Activated naive CD8-positive, alpha-beta T cell (primary cell): Measurements from ENCODE around the gene DGCR8.

Experiments
- H3K27ac Mint-ChIP-seq: one replicate; pipeline ENCODE4 v1.8.0; 2021; ENCODE audit warnings: mixed read lengths
- H3K27me3 Mint-ChIP-seq: one replicate; pipeline ENCODE4 v1.8.0; 2021; ENCODE audit warnings: mixed read lengths
- H3K36me3 Mint-ChIP-seq: one replicate; pipeline ENCODE4 v1.8.0; 2021; ENCODE audit warnings: mixed read lengths
- H3K4me1 Mint-ChIP-seq: one replicate; pipeline ENCODE4 v1.8.0; 2021; ENCODE audit warnings: low read depth, mixed read lengths
- H3K4me3 Mint-ChIP-seq: one replicate; pipeline ENCODE4 v1.8.0; 2021; ENCODE audit warnings: mild to moderate bottlenecking, mixed read lengths
- H3K9me3 Mint-ChIP-seq: one replicate; pipeline ENCODE4 v1.8.0; 2021; ENCODE audit warnings: low read depth, mixed read lengths

DGCR8 gene

DNA sequence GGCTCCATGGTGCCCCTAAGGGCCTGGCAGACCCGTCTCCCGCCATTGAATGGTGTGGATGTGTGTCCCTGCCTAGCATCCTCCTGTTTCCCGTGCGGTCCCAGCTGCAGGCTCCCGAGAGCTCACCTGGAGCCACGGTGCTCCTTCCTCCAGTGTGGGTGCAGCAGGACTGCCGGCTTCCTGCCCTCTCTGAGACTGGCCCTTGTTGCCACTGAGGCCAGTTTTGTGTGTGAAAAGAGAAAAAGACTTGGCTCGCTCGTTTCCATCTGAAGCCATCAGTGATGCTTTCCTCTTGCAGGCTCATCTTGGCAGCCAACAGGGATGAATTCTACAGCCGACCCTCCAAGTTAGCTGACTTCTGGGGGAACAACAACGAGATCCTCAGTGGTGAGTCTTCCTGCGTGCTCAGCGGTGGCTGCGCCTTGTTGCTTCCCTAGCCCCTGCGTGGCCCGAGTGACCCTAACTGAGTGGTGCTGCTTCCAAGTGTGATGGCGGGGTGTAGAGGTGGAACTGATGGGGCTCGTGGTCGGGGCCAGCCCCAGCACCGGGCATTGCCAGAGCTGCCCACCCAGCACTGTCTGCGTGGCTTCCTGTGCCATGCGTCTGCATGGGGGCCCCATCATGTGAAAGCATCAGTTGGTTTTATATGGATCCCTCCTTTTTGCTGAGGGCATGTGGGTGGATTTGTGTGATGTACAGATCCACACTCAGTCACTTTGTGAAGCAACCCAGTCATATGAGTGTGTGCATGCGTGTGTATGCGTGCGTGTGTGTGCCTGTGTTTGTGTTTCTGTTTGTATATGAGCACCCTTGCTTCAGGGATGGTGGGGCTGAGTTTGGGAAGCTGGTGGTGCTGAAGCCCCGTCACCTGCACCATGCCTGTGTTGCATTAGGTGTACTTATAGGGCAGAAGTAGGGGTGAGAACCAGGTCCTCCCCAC lies 36.7 kb upstream of the DGCR8 start:
- Mint-ChIP-seq H3K27ac (no peak overlapping the region), H3K27me3 (no peaks in the 10 kb centered on the region), H3K36me3 (peaks cover 9% of the 10 kb centered on the region), H3K4me3 (no peak overlapping the region), H3K9me3 (no peaks in the 10 kb centered on the region), H3K4me1 (peaks cover 8% of the 10 kb centered on the region)

DNA sequence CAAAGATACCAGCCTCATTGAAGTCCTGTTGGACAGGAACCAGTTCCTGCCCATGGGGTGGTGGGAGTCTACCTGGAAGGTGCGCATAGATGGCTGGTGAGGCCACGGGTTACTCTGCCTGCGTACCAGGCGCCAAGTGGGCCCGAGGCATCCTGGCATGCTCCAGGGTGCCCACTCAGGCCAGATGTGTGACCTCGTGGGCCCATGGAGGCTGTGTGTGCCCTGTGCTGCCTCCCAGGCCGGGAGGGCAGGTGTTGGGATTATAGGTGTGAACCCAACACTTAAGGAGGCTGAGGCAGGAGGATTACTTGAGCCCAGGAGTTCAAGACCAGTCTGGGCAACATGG lies 36.1 kb upstream of the DGCR8 start:
- Mint-ChIP-seq H3K27ac (no peak overlapping the region), H3K4me3 (no peak overlapping the region), H3K27me3 (no peaks in the 10 kb centered on the region), H3K4me1 (peaks cover 8% of the 10 kb centered on the region), H3K36me3 (peaks cover 12% of the 10 kb centered on the region), H3K9me3 (no peaks in the 10 kb centered on the region)

DNA sequence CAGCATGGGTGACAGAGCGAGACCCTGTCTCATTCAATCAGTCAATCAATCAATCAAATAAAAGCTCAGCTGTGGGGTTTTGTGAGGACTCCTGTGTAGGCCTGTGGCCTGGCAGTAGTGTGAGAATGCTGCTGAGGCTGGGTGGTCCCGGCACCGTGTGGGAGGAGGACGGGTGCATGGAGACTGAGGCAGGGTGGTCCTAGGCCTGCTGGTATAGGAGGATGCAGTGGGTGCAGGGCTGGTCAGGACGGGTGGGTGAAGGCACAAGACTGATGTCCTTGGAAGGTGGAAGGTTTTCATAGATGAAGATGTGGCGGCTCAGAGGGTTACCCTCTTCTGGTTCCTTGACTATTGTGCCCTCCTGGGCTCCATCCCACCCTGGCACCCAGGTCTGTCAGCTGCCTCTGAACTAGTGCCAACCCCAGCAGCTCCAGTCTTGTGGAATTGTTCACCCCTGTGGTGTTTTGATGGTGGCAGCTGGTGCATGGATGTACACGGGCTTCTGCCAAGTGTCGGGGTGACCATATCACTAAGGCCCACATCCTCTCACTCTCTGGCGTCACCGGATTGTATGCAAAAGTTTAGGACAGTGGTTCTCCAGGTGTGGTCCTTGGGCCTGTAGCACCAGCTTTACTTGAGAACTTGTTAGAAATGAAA lies 35.4 kb upstream of the DGCR8 start:
- H3K4me3 Mint-ChIP-seq: no peak overlapping the region
- no peak overlapping the region for H3K27ac Mint-ChIP-seq
- peaks cover 8% of the 10 kb centered on the region for H3K4me1 Mint-ChIP-seq
- no peaks in the 10 kb centered on the region for H3K9me3 Mint-ChIP-seq
- H3K36me3 Mint-ChIP-seq: peaks cover 15% of the 10 kb centered on the region
- H3K27me3 Mint-ChIP-seq: no peaks in the 10 kb centered on the region

DNA sequence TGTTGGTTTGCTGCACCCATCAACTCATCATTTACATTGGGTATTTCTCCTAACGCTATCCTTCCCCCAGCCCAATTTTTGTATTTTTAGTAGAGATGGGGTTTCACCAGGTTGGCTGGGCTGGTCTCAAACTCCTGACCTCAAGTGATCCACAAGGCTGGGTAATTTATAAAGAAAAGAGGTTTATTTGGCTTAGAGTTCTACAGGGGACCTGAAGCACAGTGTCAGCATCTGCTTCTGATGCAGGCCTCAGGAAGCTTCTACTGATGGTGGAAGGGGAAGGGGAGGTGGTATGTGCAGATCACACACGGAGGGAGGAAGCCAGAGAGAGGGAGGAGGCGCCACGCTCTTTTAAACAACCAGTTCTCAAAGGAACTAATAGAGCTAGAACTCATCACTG lies 33.3 kb upstream of the DGCR8 start:
- Mint-ChIP-seq H3K36me3 (peaks cover 15% of the 10 kb centered on the region), H3K27ac (peak overlapping the region; percentile 34), H3K4me1 (peaks cover 8% of the 10 kb centered on the region), H3K4me3 (no peak overlapping the region), H3K9me3 (no peaks in the 10 kb centered on the region), H3K27me3 (no peaks in the 10 kb centered on the region)

DNA sequence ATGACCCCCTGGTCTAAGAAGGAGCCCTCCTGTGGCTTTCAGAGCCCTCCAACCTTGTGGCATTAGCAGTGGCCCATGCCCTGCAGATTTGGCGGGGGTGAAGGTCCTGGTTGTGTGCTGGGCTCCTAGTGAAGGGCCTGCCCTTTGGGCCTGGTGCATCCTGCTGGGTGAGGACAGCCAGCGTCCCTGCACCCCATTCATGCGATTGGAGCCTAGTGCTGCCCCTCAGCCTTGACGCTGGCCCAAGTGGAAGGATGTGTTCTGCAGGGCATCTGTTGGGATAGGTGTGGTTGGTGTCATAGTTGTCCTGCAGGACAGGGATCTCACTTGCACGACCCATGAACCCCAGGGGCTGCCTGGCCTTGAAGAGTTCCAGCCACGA lies 28.1 kb upstream of the DGCR8 start:
- H3K36me3 Mint-ChIP-seq: peaks cover 9% of the 10 kb centered on the region

DNA sequence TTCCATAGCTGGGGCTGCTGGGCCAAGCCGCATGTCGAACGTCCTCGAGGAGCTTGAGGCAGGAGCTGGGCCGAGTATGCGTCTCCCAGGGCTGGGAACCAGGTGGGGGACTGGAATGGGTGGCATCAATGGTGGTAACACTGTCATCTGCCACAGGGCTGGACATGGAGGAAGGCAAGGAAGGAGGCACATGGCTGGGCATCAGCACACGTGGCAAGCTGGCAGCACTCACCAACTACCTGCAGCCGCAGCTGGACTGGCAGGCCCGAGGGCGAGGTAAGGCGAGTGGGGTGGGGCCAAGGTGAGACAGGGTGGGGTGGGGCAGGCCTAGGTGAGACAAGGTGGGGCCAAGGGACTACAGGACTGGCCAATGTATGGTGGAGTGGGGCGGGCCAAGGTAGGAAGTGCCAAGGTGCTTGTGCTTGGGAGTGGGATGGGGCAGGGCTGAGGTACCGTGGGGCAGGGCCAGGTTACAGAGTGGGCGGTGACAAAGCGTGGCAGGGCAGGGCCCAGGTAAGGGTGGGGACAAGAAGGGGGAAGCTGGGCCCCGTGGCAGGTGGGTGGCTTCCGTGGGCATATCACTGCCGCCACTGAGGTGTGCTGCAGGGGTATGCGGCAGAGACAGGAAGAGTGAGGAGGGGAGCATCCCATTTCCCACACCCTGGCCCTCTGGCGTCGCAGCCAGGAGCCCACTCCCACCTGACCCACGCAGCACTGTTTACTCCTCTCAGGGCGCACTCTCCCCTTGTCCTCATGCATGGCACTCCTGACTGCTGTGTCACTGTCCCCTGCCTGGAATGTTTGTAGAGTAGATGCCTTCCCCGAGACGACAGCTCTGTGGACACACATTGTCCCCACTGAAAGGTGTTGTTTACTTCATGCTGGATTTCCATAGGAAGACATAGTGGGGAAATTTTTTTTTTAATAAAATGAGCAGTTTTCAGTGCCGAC lies 27.5 kb upstream of the DGCR8 start:
- no peak overlapping the region for H3K4me3 Mint-ChIP-seq
- no peaks in the 10 kb centered on the region for H3K9me3 Mint-ChIP-seq
- H3K27me3 Mint-ChIP-seq: no peaks in the 10 kb centered on the region
- H3K36me3 Mint-ChIP-seq: peaks cover 9% of the 10 kb centered on the region
- H3K4me1 Mint-ChIP-seq: peaks cover under 1% of the 10 kb centered on the region
- H3K27ac Mint-ChIP-seq: no peak overlapping the region

More for the DNA sequence above, 28.1 kb upstream of the DGCR8 start:
- Mint-ChIP-seq H3K27ac (no peak overlapping the region), H3K9me3 (no peaks in the 10 kb centered on the region), H3K27me3 (no peaks in the 10 kb centered on the region), H3K4me3 (no peak overlapping the region), H3K4me1 (peaks cover 2% of the 10 kb centered on the region)

DNA sequence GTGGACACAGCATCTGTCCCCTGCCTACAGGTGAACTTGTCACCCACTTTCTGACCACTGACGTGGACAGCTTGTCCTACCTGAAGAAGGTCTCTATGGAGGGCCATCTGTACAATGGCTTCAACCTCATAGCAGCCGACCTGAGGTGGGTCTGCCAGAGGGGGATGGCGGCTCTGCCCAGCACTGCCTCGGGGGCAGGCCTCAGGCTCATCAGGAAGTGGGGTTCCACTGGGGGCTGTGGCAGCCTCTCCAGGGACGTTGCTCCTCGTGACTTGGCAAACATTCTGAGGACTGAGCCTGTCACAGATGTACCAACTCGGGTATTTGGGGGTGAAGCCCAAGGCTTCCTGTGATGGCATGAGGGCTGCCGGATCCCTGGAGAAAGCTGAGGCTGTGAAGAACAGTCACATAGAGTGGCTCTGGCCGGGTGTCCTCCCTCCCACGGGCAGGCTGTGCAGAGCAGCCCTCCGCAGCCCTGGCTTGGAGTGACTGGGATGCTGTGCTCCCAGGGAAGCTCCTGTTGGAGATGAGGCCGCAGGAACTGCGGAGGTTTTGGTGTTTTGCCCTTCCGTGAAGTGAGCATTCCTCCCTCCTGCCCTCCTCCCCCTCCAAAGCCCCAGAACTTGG lies 26.5 kb upstream of the DGCR8 start:
- Mint-ChIP-seq H3K27ac (no peak overlapping the region), H3K27me3 (no peaks in the 10 kb centered on the region), H3K4me1 (no peaks in the 10 kb centered on the region), H3K9me3 (no peaks in the 10 kb centered on the region), H3K36me3 (peaks cover 5% of the 10 kb centered on the region), H3K4me3 (no peak overlapping the region)

DNA sequence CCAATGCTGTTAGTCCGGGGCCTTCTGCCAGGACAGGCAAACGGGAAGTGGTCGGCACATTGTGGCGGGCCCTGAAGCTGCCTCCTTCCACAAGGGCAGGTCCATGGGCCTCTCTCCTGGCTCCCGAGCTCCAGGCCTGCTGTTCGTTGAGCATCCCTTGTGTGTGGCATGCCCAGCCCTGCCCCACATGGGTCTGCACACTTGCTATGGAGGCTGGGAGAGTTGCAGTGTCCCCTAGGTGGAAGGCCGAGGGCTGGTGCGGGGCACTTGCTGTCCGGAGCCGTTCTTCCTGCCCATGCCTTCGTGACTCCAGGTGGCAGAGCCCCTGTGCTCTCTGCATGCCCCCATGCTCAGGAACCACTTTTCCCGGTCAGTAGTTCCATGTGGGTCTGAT lies 26.0 kb upstream of the DGCR8 start:
- no peaks in the 10 kb centered on the region for H3K9me3 Mint-ChIP-seq
- no peaks in the 10 kb centered on the region for H3K4me1 Mint-ChIP-seq
- H3K36me3 Mint-ChIP-seq: peaks cover 2% of the 10 kb centered on the region
- H3K27ac Mint-ChIP-seq: no peak overlapping the region
- no peaks in the 10 kb centered on the region for H3K27me3 Mint-ChIP-seq
- H3K4me3 Mint-ChIP-seq: no peak overlapping the region

DNA sequence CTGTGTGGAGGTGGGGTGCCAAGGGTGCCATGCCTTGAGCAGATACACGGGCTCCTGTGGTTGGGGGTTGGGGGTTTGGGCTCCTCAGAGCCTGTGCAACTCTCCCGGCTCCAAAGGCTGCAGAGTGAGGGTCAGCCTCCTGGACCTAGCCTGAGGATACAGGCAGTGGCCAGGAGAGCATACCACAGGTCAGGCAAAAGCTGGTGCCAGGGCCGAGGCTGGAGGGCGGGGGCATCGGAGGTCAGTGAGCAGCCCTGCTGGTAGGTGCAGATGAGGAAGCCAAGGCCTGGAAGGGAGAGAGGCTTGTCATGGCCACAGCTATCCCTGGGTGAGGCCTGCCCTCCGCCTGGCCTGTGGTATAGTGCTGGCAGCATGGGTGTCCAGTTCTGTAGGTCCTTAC lies 25.6 kb upstream of the DGCR8 start:
- no peak overlapping the region for H3K4me3 Mint-ChIP-seq
- H3K27me3 Mint-ChIP-seq: no peaks in the 10 kb centered on the region
- no peaks in the 10 kb centered on the region for H3K4me1 Mint-ChIP-seq
- no peaks in the 10 kb centered on the region for H3K36me3 Mint-ChIP-seq
- no peaks in the 10 kb centered on the region for H3K9me3 Mint-ChIP-seq
- no peak overlapping the region for H3K27ac Mint-ChIP-seq

DNA sequence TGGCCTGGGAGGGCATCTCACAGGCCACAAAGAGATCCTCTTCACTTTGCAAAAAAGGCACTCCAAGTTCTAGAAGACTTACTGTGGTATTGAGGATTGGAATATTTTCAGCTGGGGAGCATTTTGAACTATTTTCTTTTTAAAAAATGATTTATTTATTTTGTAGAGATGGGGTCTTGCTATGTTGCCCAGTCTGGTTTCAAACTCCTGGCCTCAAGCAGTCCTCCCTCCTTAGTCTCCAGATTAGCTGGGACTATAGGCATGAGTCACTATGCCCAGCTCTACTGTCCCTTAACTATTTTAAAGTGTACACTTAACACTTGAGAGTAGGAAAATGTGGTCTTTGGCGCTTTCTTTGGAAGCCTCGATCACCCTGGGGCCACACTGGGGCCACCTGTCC lies 24.9 kb upstream of the DGCR8 start:
- no peaks in the 10 kb centered on the region for H3K27me3 Mint-ChIP-seq
- H3K9me3 Mint-ChIP-seq: no peaks in the 10 kb centered on the region
- no peaks in the 10 kb centered on the region for H3K36me3 Mint-ChIP-seq
- H3K4me1 Mint-ChIP-seq: no peaks in the 10 kb centered on the region
- no peak overlapping the region for H3K4me3 Mint-ChIP-seq
- no peak overlapping the region for H3K27ac Mint-ChIP-seq

DNA sequence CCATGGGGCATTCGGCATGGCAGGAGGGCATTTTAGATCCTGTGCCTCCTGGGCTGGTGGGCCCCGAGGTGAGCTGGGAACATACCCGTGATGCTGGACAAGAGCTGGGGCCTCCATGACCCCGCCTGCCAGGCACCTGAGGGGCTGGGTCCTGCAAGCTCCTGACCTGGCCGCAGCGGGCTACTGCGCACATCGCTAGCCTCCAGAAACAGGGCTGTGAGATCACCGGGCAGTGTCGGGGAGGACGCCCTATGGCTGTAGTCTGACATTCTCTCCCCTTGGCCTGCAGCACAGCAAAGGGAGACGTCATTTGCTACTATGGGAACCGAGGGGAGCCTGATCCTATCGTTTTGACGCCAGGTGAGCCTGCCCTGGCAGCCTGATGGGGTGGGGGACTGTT lies 24.4 kb upstream of the DGCR8 start:
- Mint-ChIP-seq H3K27me3 (no peaks in the 10 kb centered on the region), H3K36me3 (no peaks in the 10 kb centered on the region), H3K27ac (no peak overlapping the region), H3K4me1 (no peaks in the 10 kb centered on the region), H3K4me3 (no peak overlapping the region), H3K9me3 (no peaks in the 10 kb centered on the region)

DNA sequence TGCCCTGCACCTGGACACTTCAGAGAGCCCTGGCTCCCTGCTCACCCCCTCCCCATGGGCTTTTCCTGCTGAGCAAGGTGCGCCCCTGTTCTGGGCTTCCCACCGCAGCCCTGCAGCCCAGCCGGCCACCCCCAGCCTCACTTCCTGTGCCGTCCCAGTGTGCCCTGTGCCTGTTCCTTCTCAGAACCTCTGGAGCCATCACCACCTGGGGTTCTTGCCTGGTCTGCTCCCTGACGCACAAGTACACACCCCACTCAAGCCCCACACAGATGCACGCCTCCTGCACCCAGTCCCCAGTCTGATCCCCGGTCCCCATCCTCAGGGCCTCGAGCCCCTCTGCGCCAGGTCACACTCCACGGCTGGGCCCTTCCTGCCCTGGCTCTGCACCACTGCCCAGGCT lies 23.9 kb upstream of the DGCR8 start:
- no peaks in the 10 kb centered on the region for H3K36me3 Mint-ChIP-seq
- H3K9me3 Mint-ChIP-seq: no peaks in the 10 kb centered on the region
- H3K27me3 Mint-ChIP-seq: no peaks in the 10 kb centered on the region
- H3K27ac Mint-ChIP-seq: no peak overlapping the region
- no peaks in the 10 kb centered on the region for H3K4me1 Mint-ChIP-seq
- H3K4me3 Mint-ChIP-seq: no peak overlapping the region

DNA sequence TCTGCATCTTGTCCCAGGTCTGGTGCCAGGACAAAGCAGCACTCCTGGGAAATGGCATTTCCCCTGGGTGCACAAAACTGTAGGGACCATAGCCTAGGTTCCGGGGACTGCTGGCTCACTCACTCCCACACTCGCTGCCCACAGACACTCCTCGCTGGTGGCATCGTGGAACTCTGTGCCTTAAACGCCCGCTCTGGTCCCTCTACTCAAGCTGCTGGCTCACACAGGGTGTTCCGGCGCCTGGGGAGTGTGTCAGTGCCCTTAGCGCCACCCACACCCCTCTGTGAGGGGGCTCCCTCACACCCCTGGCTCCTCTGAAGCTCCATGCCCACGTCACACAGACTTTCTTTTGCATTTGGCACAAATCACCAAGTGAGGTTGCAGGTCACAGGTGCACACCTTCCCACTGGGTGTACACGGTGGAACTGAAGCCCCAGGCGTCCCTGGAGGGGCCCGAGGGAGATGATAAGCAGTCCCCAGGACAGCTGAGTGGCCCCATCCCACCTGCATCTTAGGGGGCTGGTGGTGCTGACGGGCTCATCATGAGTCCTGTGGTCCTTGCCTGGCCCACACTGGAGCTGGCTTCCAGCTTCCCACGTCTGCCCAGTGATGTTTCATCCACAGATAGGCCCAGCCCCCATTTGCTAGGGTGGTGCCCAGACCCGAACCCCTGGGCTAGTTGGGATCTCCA lies 23.2 kb upstream of the DGCR8 start:
- no peaks in the 10 kb centered on the region for H3K9me3 Mint-ChIP-seq
- H3K36me3 Mint-ChIP-seq: no peaks in the 10 kb centered on the region
- no peak overlapping the region for H3K27ac Mint-ChIP-seq
- no peak overlapping the region for H3K4me3 Mint-ChIP-seq
- no peaks in the 10 kb centered on the region for H3K4me1 Mint-ChIP-seq
- no peaks in the 10 kb centered on the region for H3K27me3 Mint-ChIP-seq

DNA sequence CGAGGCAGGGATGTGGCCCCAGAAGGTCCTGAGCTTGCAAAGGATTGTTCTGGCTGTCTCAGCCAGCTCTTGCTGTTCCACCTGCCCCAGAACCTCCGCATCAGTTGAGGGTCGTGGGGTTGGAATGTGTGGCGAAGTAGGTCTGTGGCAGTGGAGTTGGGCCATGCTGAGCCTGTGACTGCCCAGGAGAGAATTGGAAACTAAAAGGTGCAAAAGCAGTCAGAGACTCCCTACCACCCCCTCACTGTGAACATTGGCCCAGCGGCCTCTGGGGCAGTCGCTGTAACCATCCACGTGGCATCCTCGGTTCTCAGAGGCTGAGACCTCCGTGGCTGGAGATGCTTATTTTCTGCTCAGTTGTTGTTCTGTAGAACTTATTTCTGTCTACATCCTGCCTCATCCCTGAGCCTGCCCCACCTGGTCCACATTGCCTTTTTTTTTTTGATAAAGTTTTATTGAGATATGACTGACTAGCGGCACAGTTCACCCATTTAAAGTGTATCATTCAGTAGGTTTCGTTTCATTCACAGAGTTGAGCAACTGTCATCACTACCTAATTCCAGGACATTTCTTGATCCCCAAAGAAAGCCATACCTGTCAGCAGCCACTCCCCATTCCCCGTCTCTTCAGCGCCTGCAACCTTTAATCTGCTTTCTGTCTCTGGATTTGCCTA lies 22.3 kb upstream of the DGCR8 start:
- no peaks in the 10 kb centered on the region for H3K9me3 Mint-ChIP-seq
- no peaks in the 10 kb centered on the region for H3K27me3 Mint-ChIP-seq
- no peaks in the 10 kb centered on the region for H3K36me3 Mint-ChIP-seq
- H3K4me1 Mint-ChIP-seq: no peaks in the 10 kb centered on the region
- no peak overlapping the region for H3K27ac Mint-ChIP-seq
- no peak overlapping the region for H3K4me3 Mint-ChIP-seq
